Measurements from ENCODE around the gene GTSE1. TPM values are rescaled to one million over a fixed set of nuclear protein-coding genes. Genes with fewer than 3 reads are reported as not detected.

GTSE1 gene
- total and polyA plus RNA-seq, 2 experiments from 2014 or later, result 6.1 to 8.0 TPM

DNA sequence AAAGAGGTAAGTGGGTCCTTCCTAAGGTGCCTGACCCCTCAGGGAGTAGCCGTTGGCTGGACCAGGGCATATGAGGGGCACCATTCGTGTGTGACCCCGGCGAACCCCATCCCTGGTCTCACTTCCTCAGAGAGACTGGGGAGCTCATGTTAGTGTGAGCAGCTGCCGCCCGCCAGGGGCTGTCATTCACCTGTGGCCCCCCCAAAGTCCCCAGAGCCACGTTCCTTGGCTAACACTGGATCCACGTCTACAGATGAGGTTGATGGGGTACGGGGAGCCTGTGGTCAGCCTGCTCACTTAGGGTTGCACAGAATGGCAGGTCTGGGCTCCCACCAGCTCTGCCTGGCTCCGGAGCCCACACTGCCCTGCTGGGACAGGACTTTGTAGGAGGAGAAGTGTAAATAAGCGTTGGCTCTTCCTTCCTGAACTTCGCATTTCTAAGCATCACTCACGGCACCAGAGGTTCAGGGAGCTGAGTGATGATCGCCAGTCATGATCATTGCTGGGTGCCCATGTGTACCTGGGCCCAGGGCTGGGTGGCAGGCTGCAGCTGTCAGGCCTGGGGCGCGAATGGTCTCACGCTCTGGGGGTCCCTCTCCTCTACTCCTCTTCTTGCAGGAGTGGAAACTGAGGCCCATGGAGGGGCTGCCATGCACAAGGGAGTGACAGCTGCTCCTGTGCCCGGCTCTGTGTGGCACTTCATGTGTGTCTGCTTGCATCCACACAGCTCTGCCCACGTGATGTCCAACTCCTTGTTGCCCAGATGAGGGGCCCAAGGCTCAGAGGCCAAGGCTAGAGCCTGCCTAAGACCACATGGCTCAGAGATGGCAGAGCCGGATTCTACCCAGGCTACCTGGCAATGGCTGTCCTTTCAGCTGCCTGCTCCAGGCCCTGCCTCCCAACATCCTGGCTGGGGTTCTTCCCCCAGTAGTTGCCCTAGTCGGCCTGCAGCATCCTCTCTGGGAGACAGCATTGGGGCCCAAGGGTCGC is 17.7 kb upstream of the GTSE1 start:
- Histone ChIP-seq H3K9ac (no peak overlapping the region), H3K36me3 (ENCODE audit: low read depth) (peaks cover 20% of the 10 kb centered on the region), H3K4me3 (no peak overlapping the region), H4K20me1 (ENCODE audit: insufficient read depth) (no peaks in the 10 kb centered on the region), H3K9me3 (ENCODE audit: low read depth) (no peaks in the 10 kb centered on the region), H2AFZ (no peak overlapping the region), H3K4me2 (ENCODE audit: unreplicated experiment) (no peak overlapping the region), H3K79me2 (ENCODE audit: insufficient read depth) (no peaks in the 10 kb centered on the region), H3K9me2 (ENCODE audit: insufficient read depth) (no peaks in the 10 kb centered on the region), H3K4me1 (ENCODE audit: insufficient read depth) (no peaks in the 10 kb centered on the region), H3K27me3 (replicated peaks; ENCODE audit: insufficient read depth) (no peaks in the 10 kb centered on the region), H3F3A (ENCODE audit: insufficient read depth) (no peaks in the 10 kb centered on the region), H3K27ac (no peak overlapping the region)
- no peak for TF ChIP-seq EZH2 (IDR thresholded peaks at IDR 0.05; ENCODE audit: insufficient read depth, poor library complexity, severe bottlenecking)
- 96 to 98% methylated on average over 22 of the region's 22 CpGs for WGBS, 2 experiments (ENCODE audit: low coverage in 1 of 2, low lambda C conversion rate in 2 of 2, missing lambda C conversion rate in 2 of 2)
- no peak for DNase-seq
- in situ Hi-C loops (cut with MboI), result no loop called here

DNA sequence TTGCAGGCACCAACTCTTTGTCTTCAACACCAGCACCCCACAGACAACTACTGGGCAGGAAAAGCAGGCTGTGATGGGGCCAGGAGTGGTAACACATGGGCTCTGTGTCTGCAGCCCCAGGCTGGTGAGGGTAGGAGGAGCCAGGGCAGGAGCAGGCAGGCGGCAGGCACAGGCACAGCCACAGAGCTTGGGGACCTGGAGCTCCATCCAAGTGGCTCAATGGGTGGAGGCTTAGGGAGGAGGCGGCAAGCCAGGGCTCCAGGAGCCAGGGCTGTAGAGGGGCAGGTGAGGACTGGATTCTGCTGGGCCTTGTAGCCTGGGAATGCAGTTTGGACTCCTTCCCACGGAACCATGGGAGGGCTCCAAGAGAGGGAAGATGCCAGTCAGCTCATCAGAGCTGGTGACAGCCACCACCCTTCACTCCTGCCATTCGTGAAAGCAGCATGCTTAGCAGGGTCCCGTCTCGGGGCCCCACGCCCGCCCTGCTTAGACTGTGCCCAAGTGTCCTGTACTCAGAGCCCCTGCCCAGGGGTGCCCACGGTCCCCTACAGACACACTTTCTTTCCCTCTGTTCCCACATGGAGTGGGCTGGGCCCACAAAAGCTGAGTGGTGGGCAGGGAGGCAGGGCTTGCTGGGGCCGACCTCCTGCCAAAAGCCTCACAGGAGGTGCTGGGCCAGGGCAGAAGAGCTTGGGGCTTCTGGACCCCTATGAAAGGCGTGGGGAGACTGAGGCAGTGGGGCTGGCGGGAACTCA is 16.4 kb upstream of the GTSE1 start:
- H3K4me1 ChIP-seq (ENCODE audit: insufficient read depth), result no peaks in the 10 kb centered on the region
- H3K4me3 ChIP-seq, result no peak overlapping the region
- no peak overlapping the region for H2AFZ ChIP-seq
- H3K79me2 ChIP-seq (ENCODE audit: insufficient read depth), result no peaks in the 10 kb centered on the region
- H3K9me3 ChIP-seq (ENCODE audit: low read depth), result no peaks in the 10 kb centered on the region
- DNase-seq, result no peak
- H3K27ac ChIP-seq, result no peak overlapping the region
- no peaks in the 10 kb centered on the region for H3K27me3 ChIP-seq (replicated peaks; ENCODE audit: insufficient read depth)
- no peak for TF ChIP-seq EZH2 (IDR thresholded peaks at IDR 0.05; ENCODE audit: insufficient read depth, poor library complexity, severe bottlenecking)
- TF ChIP-seq EZH2phosphoT487 (IDR thresholded peaks at IDR 0.05; ENCODE audit: insufficient read depth, low read depth), result no peak
- no peaks in the 10 kb centered on the region for H3K9me2 ChIP-seq (ENCODE audit: insufficient read depth)
- no peak overlapping the region for H3K9ac ChIP-seq
- H3F3A ChIP-seq (ENCODE audit: insufficient read depth), result no peaks in the 10 kb centered on the region
- WGBS, 2 experiments (ENCODE audit: low coverage in 1 of 2, low lambda C conversion rate in 2 of 2, missing lambda C conversion rate in 2 of 2), result 89 to 93% methylated on average over 12 of the region's 12 CpGs
- no peaks in the 10 kb centered on the region for H4K20me1 ChIP-seq (ENCODE audit: insufficient read depth)
- no peak overlapping the region for H3K4me2 ChIP-seq (ENCODE audit: unreplicated experiment)
- in situ Hi-C loops (cut with MboI), result no loop called here
- H3K36me3 ChIP-seq (ENCODE audit: low read depth), result peaks cover 25% of the 10 kb centered on the region

DNA sequence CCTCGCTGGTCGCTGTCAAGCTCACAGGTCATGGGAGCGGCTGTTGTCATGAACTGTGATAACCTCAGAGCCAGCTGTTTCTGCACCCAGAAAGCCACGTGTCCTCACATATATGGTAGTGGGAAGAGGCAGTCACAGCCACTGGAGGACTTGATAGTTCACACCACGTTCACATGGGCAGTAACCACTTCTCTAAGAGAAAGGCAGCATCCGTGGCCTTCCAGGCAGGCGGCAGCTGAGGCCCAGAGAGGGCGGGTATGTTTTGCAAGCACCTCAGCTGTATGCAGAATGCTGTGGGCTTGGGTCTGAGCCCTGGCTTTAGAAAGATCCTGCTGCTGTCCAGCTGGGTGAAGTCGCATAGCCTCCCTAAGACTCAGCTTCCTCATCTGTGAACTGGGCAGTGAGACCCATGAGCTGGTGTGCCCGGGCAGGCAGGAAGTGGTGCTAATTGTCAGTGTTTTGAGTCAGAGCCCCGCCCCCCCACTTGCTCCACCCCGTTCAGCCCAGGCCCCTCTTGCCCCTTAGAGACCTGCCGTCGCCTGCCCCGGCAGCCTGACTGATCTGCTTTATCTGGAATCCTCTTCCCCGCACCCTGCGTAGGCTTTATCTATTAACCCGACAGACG is 15.6 kb upstream of the GTSE1 start:
- Histone ChIP-seq H4K20me1 (ENCODE audit: insufficient read depth) (no peaks in the 10 kb centered on the region), H3K27me3 (replicated peaks; ENCODE audit: insufficient read depth) (no peaks in the 10 kb centered on the region), H3F3A (ENCODE audit: insufficient read depth) (no peaks in the 10 kb centered on the region), H3K4me3 (no peak overlapping the region), H3K36me3 (ENCODE audit: low read depth) (peaks cover 19% of the 10 kb centered on the region; the same call in 1 of the 2 replicates), H3K9ac (no peak overlapping the region), H3K79me2 (ENCODE audit: insufficient read depth) (no peaks in the 10 kb centered on the region), H3K4me1 (ENCODE audit: insufficient read depth) (no peaks in the 10 kb centered on the region), H3K9me2 (ENCODE audit: insufficient read depth) (no peaks in the 10 kb centered on the region), H3K9me3 (ENCODE audit: low read depth) (no peaks in the 10 kb centered on the region), H2AFZ (no peak overlapping the region), H3K27ac (no peak overlapping the region), H3K4me2 (ENCODE audit: unreplicated experiment) (no peak overlapping the region)
- WGBS, 2 experiments (ENCODE audit: low coverage in 1 of 2, low lambda C conversion rate in 2 of 2, missing lambda C conversion rate in 2 of 2), result 90 to 94% methylated on average over 18 to 19 of the region's 19 CpGs
- DNase-seq, result no peak
- TF ChIP-seq EZH2 (IDR thresholded peaks at IDR 0.05; ENCODE audit: insufficient read depth, poor library complexity, severe bottlenecking) (no peak), EZH2phosphoT487 (IDR thresholded peaks at IDR 0.05; ENCODE audit: insufficient read depth, low read depth) (no peak)
- in situ Hi-C loops (cut with MboI), result no loop called here
